ENCODE results near the gene ATP2C1. TPM values are rescaled to one million over a fixed set of nuclear protein-coding genes. Genes with fewer than 3 reads are reported as not detected.

ATP2C1 gene
- total RNA-seq, 2 donors from 2014 or later, result 76.8 to 81.3 TPM

- H3K27ac Mint-ChIP-seq, result no peak overlapping the region
- peak; percentile 70 for DNase-seq
- no peaks in the 10 kb centered on the region for H3K4me1 ChIP-seq (ENCODE audit: control insufficient read depth, insufficient read depth, low read length)
- H3K9me3 Mint-ChIP-seq, result peaks cover 8% of the 10 kb centered on the region
- WGBS, 2 experiments (ENCODE audit: insufficient coverage in 1 of 2, insufficient read length in 1 of 2), result 67 to 91% methylated on average over 1 to 2 of the region's 2 CpGs
- no peak overlapping the region for H3K4me3 ChIP-seq (ENCODE audit: low read length)
- H3K36me3 Mint-ChIP-seq (ENCODE audit: low read depth), result peaks cover 10% of the 10 kb centered on the region
- H3K27me3 ChIP-seq (ENCODE audit: control insufficient read depth, insufficient read depth, low read length, poor library complexity, severe bottlenecking), result no peaks in the 10 kb centered on the region
- peak; percentile 50 for TF ChIP-seq CTCF (conservative IDR thresholded peaks at IDR 0.05)
- H3K4me1 Mint-ChIP-seq, result no peaks in the 10 kb centered on the region
- no peak overlapping the region for H3K27ac ChIP-seq (ENCODE audit: low read depth, low read length)
- H3K36me3 ChIP-seq (ENCODE audit: control insufficient read depth, insufficient read depth, low read length), result no peaks in the 10 kb centered on the region
- no peaks in the 10 kb centered on the region for H3K9me3 ChIP-seq (ENCODE audit: control insufficient read depth, low read length)
- no peak overlapping the region for H3K4me3 Mint-ChIP-seq
- H3K27me3 Mint-ChIP-seq (ENCODE audit: insufficient read depth), result no peaks in the 10 kb centered on the region
- no peak overlapping the region for H3K9ac ChIP-seq (ENCODE audit: extremely low read depth, low read length, poor library complexity, severe bottlenecking)
These were observed 153.7 kb downstream of the ATP2C1 start for GRCh38 chr3:131047582-131047981.

- H3K9me3 Mint-ChIP-seq, result peaks cover 8% of the 10 kb centered on the region
- no peaks in the 10 kb centered on the region for H3K4me1 ChIP-seq (ENCODE audit: control insufficient read depth, insufficient read depth, low read length)
- H3K9ac ChIP-seq (ENCODE audit: extremely low read depth, low read length, poor library complexity, severe bottlenecking), result no peak overlapping the region
- no peaks in the 10 kb centered on the region for H3K36me3 ChIP-seq (ENCODE audit: control insufficient read depth, insufficient read depth, low read length)
- no peak overlapping the region for H3K4me3 ChIP-seq (ENCODE audit: low read length)
- no peaks in the 10 kb centered on the region for H3K27me3 Mint-ChIP-seq (ENCODE audit: insufficient read depth)
- no peak overlapping the region for H3K4me3 Mint-ChIP-seq
- DNase-seq, result no peak
- no peak overlapping the region for H3K27ac ChIP-seq (ENCODE audit: low read depth, low read length)
- 93 to 100% methylated on average over 6 to 7 of the region's 7 CpGs for WGBS, 2 experiments (ENCODE audit: insufficient coverage in 1 of 2, insufficient read length in 1 of 2)
- no peak for TF ChIP-seq CTCF (conservative IDR thresholded peaks at IDR 0.05)
- no peaks in the 10 kb centered on the region for H3K27me3 ChIP-seq (ENCODE audit: control insufficient read depth, insufficient read depth, low read length, poor library complexity, severe bottlenecking)
- no peaks in the 10 kb centered on the region for H3K4me1 Mint-ChIP-seq
- no peak overlapping the region for H3K27ac Mint-ChIP-seq
- peaks cover 7% of the 10 kb centered on the region for H3K36me3 Mint-ChIP-seq (ENCODE audit: low read depth)
- H3K9me3 ChIP-seq (ENCODE audit: control insufficient read depth, low read length), result no peaks in the 10 kb centered on the region
These were observed 154.1 kb downstream of the ATP2C1 start for GRCh38 chr3:131048030-131048429.

- Mint-ChIP-seq H3K4me1 (no peaks in the 10 kb centered on the region), H3K27ac (no peak overlapping the region)
- TF ChIP-seq CTCF (conservative IDR thresholded peaks at IDR 0.05), result no peak
These were observed 156.1 kb downstream of the ATP2C1 start for GRCh38 chr3:131050001-131050400.

More at GRCh38 chr3:131050001-131050400, 156.1 kb downstream of the ATP2C1 start:
- Histone ChIP-seq H3K4me3 (ENCODE audit: low read length) (no peak overlapping the region), H3K36me3 (ENCODE audit: control insufficient read depth, insufficient read depth, low read length) (no peaks in the 10 kb centered on the region), H3K4me1 (ENCODE audit: control insufficient read depth, insufficient read depth, low read length) (no peaks in the 10 kb centered on the region), H3K27ac (ENCODE audit: low read depth, low read length) (peak overlapping the region; percentile 30), H3K9ac (ENCODE audit: extremely low read depth, low read length, poor library complexity, severe bottlenecking) (no peak overlapping the region), H3K9me3 (ENCODE audit: control insufficient read depth, low read length) (no peaks in the 10 kb centered on the region), H3K27me3 (ENCODE audit: control insufficient read depth, insufficient read depth, low read length, poor library complexity, severe bottlenecking) (no peaks in the 10 kb centered on the region)
- WGBS, 2 experiments (ENCODE audit: insufficient coverage in 1 of 2, insufficient read length in 1 of 2), result 74 to 80% methylated on average over 2 to 3 of the region's 3 CpGs
- Mint-ChIP-seq H3K4me3 (no peak overlapping the region), H3K27me3 (ENCODE audit: insufficient read depth) (no peaks in the 10 kb centered on the region), H3K9me3 (no peaks in the 10 kb centered on the region), H3K36me3 (ENCODE audit: low read depth) (peaks cover 2% of the 10 kb centered on the region)
- no peak for DNase-seq

Measured in endodermal cell (in vitro differentiated cells).